ENCODE results near the gene SSX1.
"Not testable (repeated sequence)": the region's sequence is repeated elsewhere in the genome, so short reads cannot be mapped to it uniquely, and the experiment has no call there.

Gene SSX1, protein sequence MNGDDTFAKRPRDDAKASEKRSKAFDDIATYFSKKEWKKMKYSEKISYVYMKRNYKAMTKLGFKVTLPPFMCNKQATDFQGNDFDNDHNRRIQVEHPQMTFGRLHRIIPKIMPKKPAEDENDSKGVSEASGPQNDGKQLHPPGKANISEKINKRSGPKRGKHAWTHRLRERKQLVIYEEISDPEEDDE

DNA sequence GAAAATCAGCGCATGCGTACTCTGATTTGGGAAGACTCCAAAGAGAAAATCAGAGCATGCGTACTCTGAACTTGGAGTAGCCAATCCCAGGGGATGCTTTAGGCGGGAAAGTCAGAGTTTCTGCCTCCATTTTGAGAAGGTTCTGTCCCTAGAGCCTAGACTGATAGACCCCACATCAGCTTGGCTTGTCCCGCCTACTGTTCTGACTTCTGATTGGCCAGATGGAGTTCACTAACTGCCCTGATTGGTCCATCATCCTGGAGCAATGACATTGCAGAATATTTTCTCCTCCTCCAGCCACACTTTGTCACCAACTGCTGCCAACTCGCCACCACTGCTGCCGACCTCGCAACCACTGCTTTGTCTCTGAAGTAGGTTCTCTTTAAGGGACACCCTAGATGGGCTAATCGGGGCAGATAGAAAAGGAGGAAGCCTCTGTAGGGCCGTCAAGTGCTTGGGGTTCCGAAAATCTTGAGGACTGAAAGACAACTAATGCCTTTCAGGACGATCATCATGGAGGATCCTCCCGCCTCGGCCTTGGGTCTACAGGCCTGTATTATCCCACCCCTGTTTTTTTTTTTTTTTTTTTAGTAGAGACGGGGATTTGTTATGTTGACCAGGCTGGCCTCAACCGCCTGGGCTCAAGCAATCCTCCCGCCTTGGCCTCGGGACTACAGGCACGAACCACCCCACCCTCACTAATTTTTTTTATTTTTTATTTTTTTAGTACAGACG, at the start of gene SSX1:
Gene SSX1 (plus strand): TSS at position 331 of the 735 bp plus-strand sequence. CDS start 1,850 bp downstream, outside the sequence.
- not testable (repeated sequence) for DNase-seq (ENCODE audit: low read depth in 2 of 2)

DNA sequence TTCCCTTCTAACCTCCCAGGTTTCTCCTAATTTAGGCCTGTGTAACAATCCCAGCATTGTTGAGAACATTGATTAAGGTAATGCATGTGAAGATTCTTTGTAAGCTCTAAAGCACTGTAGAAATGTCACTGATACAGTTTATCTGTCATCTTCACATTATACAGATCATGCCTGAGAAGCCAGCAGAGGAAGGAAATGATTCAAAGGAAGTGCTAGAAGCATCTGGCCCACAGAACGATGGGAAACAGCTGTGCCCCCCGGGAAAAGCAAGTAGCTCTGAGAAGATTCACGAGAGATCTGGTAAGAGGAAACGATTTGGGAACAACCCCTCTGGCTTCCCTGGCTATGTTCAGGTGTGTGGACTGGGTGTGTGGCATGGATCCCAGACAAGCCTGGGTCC, 40.9 kb upstream of the SSX1 start:
- not testable (repeated sequence) for DNase-seq (ENCODE audit: low read depth in 2 of 2)

DNA sequence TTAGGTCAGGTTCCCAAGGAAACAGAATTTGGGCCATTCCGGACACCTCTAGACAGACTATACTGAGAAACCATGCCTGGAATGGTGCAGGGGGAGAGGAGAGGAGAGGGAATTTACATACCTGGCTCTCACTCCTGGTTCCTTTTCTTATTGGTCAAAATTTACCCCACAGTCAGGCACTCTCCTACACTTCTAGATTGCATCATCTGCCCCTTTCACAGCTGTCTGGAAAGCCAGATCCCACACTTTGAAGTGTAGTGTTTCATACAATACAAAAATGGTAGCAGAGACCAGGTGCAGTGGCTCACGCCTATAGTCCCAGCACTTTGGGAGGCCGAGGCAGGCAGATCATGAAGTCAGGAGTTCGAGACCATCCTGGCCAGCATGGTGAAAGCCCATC, 31.0 kb upstream of the SSX1 start:
- DNase-seq (ENCODE audit: low read depth in 2 of 2), result not testable (repeated sequence)

DNA sequence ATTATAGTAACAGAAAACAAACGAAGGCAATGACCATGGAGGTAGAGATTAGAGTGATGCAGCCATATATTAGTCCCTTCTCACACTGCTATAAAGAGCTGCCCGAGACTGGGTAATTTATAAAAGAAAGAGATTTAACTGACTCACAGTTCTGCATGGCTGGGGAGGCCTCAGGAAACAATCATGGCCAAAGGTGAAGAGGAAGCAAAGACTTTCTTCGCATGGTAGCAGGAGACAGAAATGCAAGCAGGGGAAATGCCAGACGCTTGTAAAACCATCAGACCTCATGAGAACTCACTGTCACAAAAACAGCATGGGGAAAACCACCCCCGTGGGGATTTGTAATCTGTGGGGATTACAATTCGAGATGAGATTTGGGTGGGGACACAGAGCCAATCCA, 2.2 kb upstream of the SSX1 start:
- DNase-seq (ENCODE audit: low read depth in 2 of 2), result not testable (repeated sequence)

DNA sequence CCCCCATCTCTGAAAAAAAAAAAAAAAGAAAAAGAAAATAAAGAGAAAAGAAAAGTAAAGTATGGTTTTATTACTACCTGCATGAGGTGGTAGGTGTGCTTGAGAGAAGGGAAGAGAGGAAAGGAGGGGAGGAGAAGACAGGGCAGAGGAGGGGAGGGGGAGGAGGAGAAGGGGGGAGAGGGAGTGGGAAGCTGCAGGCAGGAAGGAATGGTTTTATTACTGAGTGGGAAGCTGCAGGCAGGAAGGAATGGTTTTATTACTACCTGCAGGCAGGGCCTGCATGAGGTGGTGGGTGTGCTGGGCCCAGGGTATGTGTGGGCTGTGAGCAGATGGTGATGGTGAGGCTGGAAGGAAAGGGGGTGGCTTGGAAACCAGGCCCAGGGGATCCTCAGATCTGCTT, 19.2 kb downstream of the SSX1 start:
- not testable (repeated sequence) for DNase-seq (ENCODE audit: low read depth in 2 of 2)

DNA sequence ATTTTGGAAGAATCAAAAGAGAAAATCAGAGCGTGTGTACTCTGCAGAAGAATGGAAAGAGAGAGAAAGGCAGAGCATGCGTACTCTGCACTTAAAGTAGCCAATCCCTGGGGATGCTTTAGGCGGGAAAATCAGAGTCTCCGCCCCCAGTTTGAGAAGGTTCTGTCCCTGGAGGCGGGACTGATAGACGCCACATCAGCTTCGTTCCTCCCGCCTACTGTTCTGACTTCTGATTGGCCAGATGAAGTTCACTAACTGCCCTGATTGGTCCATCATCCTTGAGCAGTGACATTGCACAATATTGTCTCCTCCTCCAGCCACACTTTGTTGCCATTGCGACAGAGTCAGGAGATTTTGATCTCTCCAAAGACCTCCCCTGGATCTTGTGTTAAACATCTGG, 23.8 kb downstream of the SSX1 start:
- DNase-seq (ENCODE audit: low read depth in 2 of 2), result no peak

DNA sequence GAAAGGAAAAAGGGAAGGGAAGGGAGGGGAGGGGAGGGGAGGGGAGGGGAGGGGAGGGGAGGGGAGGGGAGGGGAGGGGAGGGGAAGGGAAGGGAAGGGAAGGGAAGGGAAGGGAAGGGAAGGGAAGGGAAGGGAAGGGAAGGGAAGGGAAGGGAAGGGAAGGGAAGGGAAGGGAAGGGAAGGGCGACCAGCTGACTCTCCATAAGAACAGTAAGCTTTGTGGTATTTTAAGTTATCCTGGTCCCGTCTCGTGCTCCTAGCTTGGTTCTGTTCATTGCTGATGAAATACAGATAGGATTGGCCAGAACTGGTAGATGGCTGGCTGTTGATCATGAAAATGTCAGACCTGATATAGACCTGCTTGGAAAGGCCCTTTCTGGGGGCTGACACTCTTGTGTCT, 25.5 kb downstream of the SSX1 start:
- not testable (repeated sequence) for DNase-seq (ENCODE audit: low read depth in 2 of 2)

DNA sequence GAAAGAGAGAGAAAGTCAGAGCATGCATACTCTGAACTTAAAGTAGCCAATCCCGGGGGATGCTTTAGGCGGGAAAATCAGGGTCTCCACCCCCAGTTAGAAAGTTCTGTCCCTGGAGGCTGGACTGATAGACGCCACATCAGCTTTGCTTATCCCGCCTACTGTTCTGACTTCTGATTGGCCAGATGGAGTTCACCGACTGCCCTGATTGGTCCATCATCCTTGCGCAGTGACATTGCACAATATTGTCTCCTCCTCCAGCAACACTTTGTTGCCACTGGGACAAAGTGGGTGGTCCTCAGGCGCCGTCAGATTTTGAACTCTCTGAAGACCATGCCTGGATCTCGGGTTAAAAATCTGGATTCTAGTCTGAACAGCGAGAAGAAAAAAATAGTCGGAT, 51.0 kb downstream of the SSX1 start:
- no peak for DNase-seq (ENCODE audit: low read depth in 2 of 2)

DNA sequence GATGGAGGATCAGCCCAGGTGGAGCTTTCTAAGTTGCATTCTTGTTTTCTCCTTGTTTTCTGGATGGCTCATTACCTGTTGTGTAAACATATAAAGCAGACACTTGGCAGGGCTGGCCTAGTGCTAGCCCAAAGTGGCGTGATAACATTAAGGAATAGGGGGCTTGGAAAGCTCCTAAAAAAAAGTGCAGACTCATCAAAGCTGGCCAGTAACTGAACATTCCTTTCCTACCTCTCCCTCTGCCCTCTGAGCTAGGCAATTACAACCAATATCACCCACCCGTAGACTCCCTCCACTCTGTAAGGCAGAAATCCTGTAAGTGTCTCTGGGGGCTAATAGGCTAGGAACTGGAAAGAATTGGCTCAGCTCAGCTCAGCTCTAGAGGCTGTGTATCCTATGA, 58.8 kb downstream of the SSX1 start:
- not testable (repeated sequence) for DNase-seq (ENCODE audit: low read depth in 2 of 2)
